ENCODE data around the gene TMEM220. TPM values are rescaled to one million over a fixed set of nuclear protein-coding genes. Genes with fewer than 3 reads are reported as not detected.

The TMEM220 gene
- total RNA-seq, 1 donor from 2014 or later, result 1.3 TPM

DNA sequence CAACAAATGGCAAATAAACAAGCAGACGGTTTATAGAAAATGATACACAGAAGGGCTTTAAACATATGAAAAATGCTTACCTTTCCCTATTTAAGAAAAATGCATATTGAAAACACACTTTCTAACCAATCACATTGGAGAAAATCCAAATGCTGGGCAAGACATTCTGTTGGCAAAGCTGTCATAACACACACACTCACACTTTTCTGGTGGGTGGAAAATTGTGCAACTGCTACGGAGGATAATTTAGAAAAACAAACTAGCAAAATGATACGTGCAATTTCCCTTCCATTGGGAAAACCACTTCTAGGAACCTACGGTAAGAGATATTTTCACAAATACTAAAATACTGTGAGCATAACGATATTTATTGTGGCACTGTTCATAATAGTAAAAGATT is 62.9 kb downstream of the TMEM220 start:
- no peaks in the 10 kb centered on the region for H3K27me3 Mint-ChIP-seq (ENCODE audit: insufficient read depth)
- no peaks in the 10 kb centered on the region for H3K4me1 Mint-ChIP-seq (ENCODE audit: low read depth)
- no peaks in the 10 kb centered on the region for H3K9me3 Mint-ChIP-seq
- H3K4me3 Mint-ChIP-seq, result no peak overlapping the region
- no peaks in the 10 kb centered on the region for H3K36me3 Mint-ChIP-seq (ENCODE audit: low read depth)
- no peak overlapping the region for H3K27ac Mint-ChIP-seq
- DNase-seq (ENCODE audit: low spot score), result no peak
- intact Hi-C loops (cut with micrococcal nuclease), result no loop called here

DNA sequence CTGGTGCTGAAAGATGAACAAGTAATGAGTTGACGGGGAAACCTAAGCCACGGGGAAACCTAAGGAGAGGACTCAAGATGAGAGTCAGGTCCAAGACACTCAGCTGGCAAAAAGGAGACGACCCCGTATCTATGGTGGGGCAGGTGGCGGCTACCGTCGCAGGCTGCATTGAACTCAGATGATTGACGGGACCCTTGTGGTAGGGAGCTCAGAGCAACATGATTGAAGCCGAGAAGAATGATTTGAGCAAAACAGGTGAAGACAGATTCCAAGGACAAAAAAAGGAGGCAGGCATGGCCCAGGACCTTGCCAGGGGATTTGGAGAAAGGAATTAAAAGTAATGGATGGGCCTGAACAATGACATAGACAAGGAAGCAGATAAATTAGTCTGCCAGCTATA is 65.3 kb downstream of the TMEM220 start:
- Mint-ChIP-seq H3K4me3 (no peak overlapping the region), H3K4me1 (ENCODE audit: low read depth) (no peaks in the 10 kb centered on the region), H3K27me3 (ENCODE audit: insufficient read depth) (no peaks in the 10 kb centered on the region), H3K9me3 (no peaks in the 10 kb centered on the region), H3K36me3 (ENCODE audit: low read depth) (no peaks in the 10 kb centered on the region), H3K27ac (no peak overlapping the region)
- intact Hi-C loops (cut with micrococcal nuclease), result no loop called here
- DNase-seq (ENCODE audit: low spot score), result no peak

Other genes starting within 250 kb of the TMEM220 start
- not detected in 2 replicates for gene MYH1, start 211.5 kb downstream of the TMEM220 start, total RNA-seq
- not detected in 2 replicates for gene MYH2, start 180.4 kb downstream of the TMEM220 start, total RNA-seq
- 6.5 and 7.3 TPM in 2 replicates for gene MYH3, start 72.7 kb downstream of the TMEM220 start, total RNA-seq
- 42.0 and 43.7 TPM in 2 replicates for gene SCO1, start 32.5 kb downstream of the TMEM220 start, total RNA-seq
- gene ADPRM, start 32.4 kb downstream of the TMEM220 start, total RNA-seq, result 10.3 and 12.6 TPM in 2 replicates
- gene TMEM238L, start 74.1 kb upstream of the TMEM220 start, total RNA-seq, result not detected in 2 replicates
- gene PIRT, start 108.1 kb upstream of the TMEM220 start, total RNA-seq, result not detected in 2 replicates

Measured in activated T-helper 1 cell treated with anti-CD3 and anti-CD28 coated beads, Interleukin-12 subunit alpha, Interleukin-12 subunit beta, Interleukin-2, Interleukin-4 antibody, amounts not matched to agents 30 ng/mL and 10 ng/mL and 1 ng/mL, durations not matched to agents 14 hours and 24 hours and 36 hours (primary cell).